Kidney (tissue), 14 donors: ENCODE data around the gene CCBE1. TPM values are rescaled to one million over a fixed set of nuclear protein-coding genes. Genes with fewer than 3 reads are reported as not detected.

Source experiments
- DNase-seq, 5 donors: peaks; one replicate each; pipeline ENCODE4 v3.0.0-alpha.2; 2013 to 2020
- FAIRE-seq: peaks from 2 replicates; lab custom pipeline; 2012; peaks lifted over from hg19 to GRCh38; lab: Jason Lieb, UNC
- H3K27ac ChIP-seq, 2 donors: one replicate each; pipeline ENCODE4 v1.7.0; 2013; ENCODE audit warnings: low read depth in 2 of 2, low read length in 2 of 2, inconsistent platforms in 1 of 2
- H3K27me3 ChIP-seq: one replicate; pipeline ENCODE4 v1.7.1; 2013; ENCODE audit warnings: low read length, inconsistent platforms; ENCODE audit not compliant: control insufficient read depth, insufficient read depth
- H3K36me3 ChIP-seq, 3 donors: one replicate each; pipeline versions ENCODE4 v1.7.0 to v1.7.1; 2013; ENCODE audit warnings: low read length in 3 of 3, control low read depth in 1 of 3, inconsistent platforms in 1 of 3; ENCODE audit not compliant: insufficient read depth in 3 of 3, control insufficient read depth in 2 of 3
- H3K4me1 ChIP-seq, 3 donors: one replicate each; pipeline versions ENCODE4 v1.7.0 to v1.7.1; 2013; ENCODE audit warnings: low read length in 3 of 3, inconsistent platforms in 1 of 3, low read depth in 1 of 3; ENCODE audit not compliant: control insufficient read depth in 2 of 3, insufficient read depth in 2 of 3
- H3K4me3 ChIP-seq, 3 donors: one replicate each; pipeline versions ENCODE4 v1.7.0 to v1.8.1; 2013; ENCODE audit warnings: low read length in 3 of 3, control low read depth in 1 of 3, inconsistent platforms in 1 of 3
- H3K9ac ChIP-seq, 3 donors: one replicate each; pipeline versions ENCODE4 v1.7.0 to v1.7.1; 2013; ENCODE audit warnings: low read length in 3 of 3, control low read depth in 1 of 3, inconsistent platforms in 1 of 3
- H3K9me3 ChIP-seq, 3 donors: one replicate each; pipeline versions ENCODE4 v1.7.0 to v1.7.1; 2013; ENCODE audit warnings: low read length in 3 of 3, control low read depth in 1 of 3, inconsistent platforms in 1 of 3; ENCODE audit not compliant: control insufficient read depth in 2 of 3, insufficient read depth in 1 of 3
- intact Hi-C: fragments of 100-400 bp; cut with DNase I; formaldehyde crosslinking; loops from one replicate; pipeline ENCODE4 v1.11.1; 2022
- polyA plus RNA-seq: library from polyadenylated mRNA; stranded (reverse); fragments of 350-450 nt; fragmentation: Illumina TruSeq; extraction: RNeasy Lipid Tissue Mini Kit (QIAGEN cat#74804); gene quantifications from one replicate; pipeline ENCODE4 v1.2.3, GENCODE V29; 2014; ENCODE audit warnings: low read depth, low replicate concordance; ENCODE audit not compliant: insufficient read depth
- total RNA-seq: library from RNA; stranded (reverse); fragmentation: NEBNext Ultra II Directional; extraction: Animal tissue kit (Norgen Biotek cat#: 25700); gene quantifications from one replicate; pipeline ENCODE4 v1.2.1, GENCODE V29; 2021
- TF ChIP-seq, protein P1 (sequence below): IDR thresholded peaks from 3 replicates; pipeline ENCODE4 v1.5.1; 2012; ENCODE audit warnings: mild to moderate bottlenecking, moderate library complexity, borderline replicate concordance; ENCODE audit not compliant: insufficient read depth; ENCODE audit errors: extremely low read depth
- donor health status: control.
- donor health status: control.
- donor health status: control.
- donor health status: control.
- donor health status: control.
- donor health status: DM: yes; HTN: yes; CAD: no.
- donor health status: Normal renal cell carcinoma (clear cell type).

Gene CCBE1
- total and polyA plus RNA-seq, 2 donors from 2014 or later = 1.8 to 2.2 TPM

DNA sequence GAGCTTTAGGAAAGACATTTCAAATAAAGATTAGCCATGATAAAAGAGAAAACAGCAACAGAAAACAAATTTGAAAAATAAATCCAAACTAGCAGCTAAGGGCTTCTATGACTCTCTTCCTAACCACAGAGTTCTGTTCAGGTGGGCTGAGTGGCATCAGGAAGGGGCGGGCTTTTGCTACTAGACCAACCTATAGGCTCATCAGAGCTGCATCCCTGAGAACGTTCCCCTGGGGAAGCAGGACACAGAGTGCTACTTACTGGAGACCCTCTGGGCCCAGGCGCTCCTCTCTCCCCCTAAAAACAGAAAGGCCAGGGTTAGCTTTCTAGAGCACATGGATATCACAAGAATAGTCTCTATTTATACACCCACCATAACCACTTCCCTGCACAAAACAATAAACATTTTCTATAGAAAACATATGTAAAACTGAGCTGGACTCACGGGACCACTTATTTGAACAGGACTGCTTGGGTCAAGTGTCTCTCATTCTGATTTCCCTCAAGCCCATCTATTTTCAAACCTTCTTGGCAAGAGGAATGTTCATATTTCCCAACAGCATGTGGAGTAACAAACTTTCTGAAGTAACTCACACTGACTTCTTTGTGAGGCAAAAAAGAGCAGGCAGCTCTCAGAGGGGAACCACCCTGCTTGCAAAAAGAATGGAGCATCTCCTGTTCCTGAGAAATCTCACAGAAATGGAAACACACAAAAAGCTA is 259.2 kb downstream of the CCBE1 start:
- no peaks in the 10 kb centered on the region for H3K36me3 ChIP-seq
- no peak overlapping the region for H3K4me3 ChIP-seq
- FAIRE-seq (no peak), DNase-seq (no peak)
- H3K9ac ChIP-seq = no peak overlapping the region
- peaks cover 0 to 2% (median 0%) of the 10 kb centered on the region in 3 donors for H3K9me3 ChIP-seq
- no peaks in the 10 kb centered on the region for H3K4me1 ChIP-seq
- H3K27ac ChIP-seq = no peak overlapping the region
- no peaks in the 10 kb centered on the region for H3K27me3 ChIP-seq
- intact Hi-C loops = no loop called here
- TF ChIP-seq, protein P1, sequence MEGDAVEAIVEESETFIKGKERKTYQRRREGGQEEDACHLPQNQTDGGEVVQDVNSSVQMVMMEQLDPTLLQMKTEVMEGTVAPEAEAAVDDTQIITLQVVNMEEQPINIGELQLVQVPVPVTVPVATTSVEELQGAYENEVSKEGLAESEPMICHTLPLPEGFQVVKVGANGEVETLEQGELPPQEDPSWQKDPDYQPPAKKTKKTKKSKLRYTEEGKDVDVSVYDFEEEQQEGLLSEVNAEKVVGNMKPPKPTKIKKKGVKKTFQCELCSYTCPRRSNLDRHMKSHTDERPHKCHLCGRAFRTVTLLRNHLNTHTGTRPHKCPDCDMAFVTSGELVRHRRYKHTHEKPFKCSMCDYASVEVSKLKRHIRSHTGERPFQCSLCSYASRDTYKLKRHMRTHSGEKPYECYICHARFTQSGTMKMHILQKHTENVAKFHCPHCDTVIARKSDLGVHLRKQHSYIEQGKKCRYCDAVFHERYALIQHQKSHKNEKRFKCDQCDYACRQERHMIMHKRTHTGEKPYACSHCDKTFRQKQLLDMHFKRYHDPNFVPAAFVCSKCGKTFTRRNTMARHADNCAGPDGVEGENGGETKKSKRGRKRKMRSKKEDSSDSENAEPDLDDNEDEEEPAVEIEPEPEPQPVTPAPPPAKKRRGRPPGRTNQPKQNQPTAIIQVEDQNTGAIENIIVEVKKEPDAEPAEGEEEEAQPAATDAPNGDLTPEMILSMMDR = no peak

DNA sequence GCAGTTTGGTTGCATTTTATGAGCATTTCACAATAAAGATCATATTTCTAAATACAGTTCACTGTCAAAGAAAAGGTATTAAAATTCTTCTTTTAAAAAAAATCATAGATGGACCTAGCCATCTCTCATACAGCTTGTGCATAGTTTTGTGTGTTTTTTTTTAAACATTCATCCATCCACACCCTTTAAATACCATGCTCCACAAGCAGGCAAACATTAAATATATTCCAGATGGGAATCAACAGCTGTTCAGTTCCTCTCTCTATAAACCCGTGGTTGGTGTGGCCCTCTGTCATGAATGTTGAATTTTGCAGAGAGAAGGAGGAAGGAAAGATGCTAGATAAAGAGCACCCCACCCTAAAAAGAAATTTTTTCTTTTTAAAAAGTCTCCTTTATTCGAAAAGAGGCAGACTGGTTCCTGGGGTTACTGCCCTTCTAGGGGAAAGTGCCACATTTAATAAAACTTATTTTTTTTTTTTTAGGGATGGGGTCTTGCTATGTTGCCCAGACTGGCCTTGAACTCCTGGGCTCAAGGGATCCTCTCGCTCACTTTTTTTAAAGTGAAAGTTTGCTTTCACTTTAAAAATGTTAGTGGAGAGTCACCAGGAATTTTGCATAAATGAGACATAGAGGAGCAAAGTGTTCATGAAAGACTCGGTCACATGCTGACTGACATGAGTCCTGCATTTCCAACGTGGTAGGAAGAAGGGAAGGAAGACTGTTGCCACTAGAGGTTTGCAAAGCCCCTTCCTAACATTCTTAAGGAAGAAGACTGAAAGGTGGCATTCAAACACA is 264.2 kb downstream of the CCBE1 start:
- intact Hi-C loops = no loop called here
- FAIRE-seq = no peak
- TF ChIP-seq, protein P1 = no peak

DNA sequence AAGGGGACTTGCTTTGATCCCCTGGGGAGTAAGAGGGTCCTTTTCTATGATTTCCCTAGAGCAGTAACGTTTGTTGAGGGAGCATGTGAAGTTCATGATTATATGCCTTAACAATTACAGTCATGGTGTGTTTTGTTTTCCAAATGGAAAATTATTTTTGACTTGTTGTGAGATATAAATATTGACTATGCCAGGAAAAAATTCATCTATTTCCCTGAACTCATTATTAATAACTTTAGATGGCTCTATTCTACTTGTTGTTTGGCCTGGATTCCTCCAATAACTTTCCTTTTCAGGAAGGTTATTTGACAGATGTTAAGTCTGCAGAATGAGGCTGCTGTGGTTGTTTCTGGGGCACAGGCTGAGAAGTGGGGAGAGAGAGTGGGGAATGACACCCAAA is 266.1 kb downstream of the CCBE1 start:
- intact Hi-C loops = no loop called here
- Histone ChIP-seq H3K9ac (no peak overlapping the region), H3K9me3 (no peaks in the 10 kb centered on the region), H3K27ac (no peak overlapping the region), H3K4me1 (no peaks in the 10 kb centered on the region), H3K4me3 (no peak overlapping the region), H3K27me3 (no peaks in the 10 kb centered on the region), H3K36me3 (no peaks in the 10 kb centered on the region)
- TF ChIP-seq, protein P1 = no peak
- FAIRE-seq = no peak
- DNase-seq = no peak

More for the DNA sequence above, 264.2 kb downstream of the CCBE1 start:
- Histone ChIP-seq H3K4me3 (no peak overlapping the region), H3K9ac (no peak overlapping the region), H3K9me3 (no peaks in the 10 kb centered on the region), H3K27me3 (no peaks in the 10 kb centered on the region), H3K27ac (no peak overlapping the region), H3K36me3 (no peaks in the 10 kb centered on the region), H3K4me1 (no peaks in the 10 kb centered on the region)
- no peak for DNase-seq
